Lung (tissue), 12 donors: ENCODE data around the gene NME3. TPM values are rescaled to one million over a fixed set of nuclear protein-coding genes. Genes with fewer than 3 reads are reported as not detected.

Source experiments
- ATAC-seq: fragments of 200-7000 bp; cut with Tn5 transposase; one replicate; pipeline ENCODE4 v1.9.1; 2020; ENCODE audit warnings: moderate number of reproducible peaks; ENCODE audit not compliant: insufficient read depth, low FRiP score
- DNase-seq, 3 donors: peaks; one replicate each; pipeline ENCODE4 v3.0.0-alpha.2; 2013 to 2017
- H3K27ac ChIP-seq, 2 donors: one replicate each; pipeline ENCODE4 v1.5.1; 2013; ENCODE audit warnings: mild to moderate bottlenecking in 2 of 2, moderate library complexity in 2 of 2, control low read depth in 1 of 2, inconsistent platforms in 1 of 2, low read depth in 1 of 2, low read length in 1 of 2
- H3K27me3 ChIP-seq, 3 donors: one replicate each; pipeline ENCODE4 v1.5.1; 2013; ENCODE audit warnings: low read length in 2 of 3; ENCODE audit not compliant: control insufficient read depth in 3 of 3, insufficient read depth in 3 of 3
- H3K36me3 ChIP-seq, 4 donors: one replicate each; pipeline ENCODE4 v1.5.1; 2013; ENCODE audit warnings: low read length in 4 of 4, mild to moderate bottlenecking in 1 of 4, moderate library complexity in 1 of 4; ENCODE audit not compliant: control insufficient read depth in 4 of 4, insufficient read depth in 4 of 4
- H3K4me1 ChIP-seq, 5 donors: one replicate each; pipeline ENCODE4 v1.5.1; 2013; ENCODE audit warnings: low read length in 5 of 5, mild to moderate bottlenecking in 2 of 5, moderate library complexity in 1 of 5; ENCODE audit not compliant: control insufficient read depth in 5 of 5, insufficient read depth in 5 of 5
- H3K4me3 ChIP-seq: one replicate; pipeline ENCODE4 v1.5.1; 2013; ENCODE audit warnings: mild to moderate bottlenecking, control low read depth, moderate library complexity
- H3K9ac ChIP-seq, 2 donors: one replicate each; pipeline ENCODE4 v1.5.1; 2013; ENCODE audit warnings: low read length in 2 of 2, control low read depth in 1 of 2; ENCODE audit not compliant: insufficient read depth in 1 of 2
- H3K9me3 ChIP-seq, 4 donors: one replicate each; pipeline ENCODE4 v1.5.1; 2013; ENCODE audit warnings: low read length in 3 of 4, mild to moderate bottlenecking in 1 of 4, moderate library complexity in 1 of 4; ENCODE audit not compliant: control insufficient read depth in 4 of 4, insufficient read depth in 3 of 4
- CTCF ChIP-seq: IDR thresholded peaks from 2 replicates; pipeline ENCODE4 v1.5.1; 2012; ENCODE audit warnings: mild to moderate bottlenecking; ENCODE audit errors: control extremely low read depth, extremely low read depth
- WGBS, 2 donors: extraction: QIAGEN DNeasy Blood & Tissue Kit; methylation state at CpG; one replicate each; pipeline ENCODE4 v1.1.7; 2013; 5-methylcytosine and 5-hydroxymethylcytosine counted together
- polyA plus RNA-seq, 2 donors: library from polyadenylated mRNA; stranded (reverse); fragments of 200-250 nt; gene quantifications; one replicate each; pipeline ENCODE4 v1.2.1, GENCODE V29; 2013
- total RNA-seq, 2 donors: library from RNA; depleted of rRNA in 1 of 2; stranded (reverse); fragments of >200 nt in 1 of 2; gene quantifications; one replicate each; pipeline ENCODE4 v1.2.1, GENCODE V29; 2014 to 2021
- donor health status: control.
- donor health status: control.
- donor health status: Bipolar disorder and iron deficiency.
- donor health status: healthy.
- donor health status: DM: yes; HTN: yes; CAD: no.

NME3 gene
- total and polyA plus RNA-seq, 4 donors, result 25.1 to 197 (median 66.9) TPM

- no peak for TF ChIP-seq CTCF
- no peaks in the 10 kb centered on the region for H3K4me1 ChIP-seq
- H3K27ac ChIP-seq, result no peak overlapping the region
- H3K27me3 ChIP-seq, result no peaks in the 10 kb centered on the region
- H3K9ac ChIP-seq, result no peak overlapping the region
- DNase-seq (no peak), ATAC-seq (no peak)
- WGBS, 2 donors, result 95 to 98% methylated on average over 30 of the region's 30 CpGs
- peaks cover 0 to 3% (median 0%) of the 10 kb centered on the region in 4 donors for H3K9me3 ChIP-seq
- no peak overlapping the region for H3K4me3 ChIP-seq
- peaks cover 3 to 42% (median 13%) of the 10 kb centered on the region in 4 donors for H3K36me3 ChIP-seq
These were observed 30.4 kb downstream of the NME3 start for GRCh38 chr16:1740781-1741490.

GRCh38 chr16:1740234-1740633 lies 31.1 kb downstream of the NME3 start:
- no peak for ATAC-seq
- Histone ChIP-seq H3K36me3 (peaks cover 3 to 38% (median 16%) of the 10 kb centered on the region in 4 donors), H3K27me3 (no peaks in the 10 kb centered on the region), H3K4me3 (no peak overlapping the region), H3K27ac (no peak overlapping the region), H3K9ac (no peak overlapping the region), H3K9me3 (peaks cover 0 to 3% (median 0%) of the 10 kb centered on the region in 4 donors), H3K4me1 (no peaks in the 10 kb centered on the region)
- 97% methylated on average over 33 of the region's 33 CpGs for WGBS, 2 donors
- no peak for DNase-seq
- TF ChIP-seq CTCF, result no peak

- peaks cover 0 to 37% (median 23%) of the 10 kb centered on the region in 4 donors for H3K36me3 ChIP-seq
- peaks cover 0 to 3% (median 0%) of the 10 kb centered on the region in 4 donors for H3K9me3 ChIP-seq
- H3K4me1 ChIP-seq, result no peaks in the 10 kb centered on the region
- ATAC-seq (no peak), DNase-seq (no peak)
- no peak overlapping the region for H3K27ac ChIP-seq
- WGBS, 2 donors, result 98 to 99% methylated on average over 22 of the region's 22 CpGs
- no peak overlapping the region for H3K4me3 ChIP-seq
- no peak for TF ChIP-seq CTCF
- no peak overlapping the region for H3K9ac ChIP-seq
- H3K27me3 ChIP-seq, result no peaks in the 10 kb centered on the region
These were observed 36.5 kb downstream of the NME3 start for GRCh38 chr16:1734816-1735215.
